CD14-positive monocyte (primary cell): ENCODE measurements around the gene TBC1D5. TPM values are rescaled to one million over a fixed set of nuclear protein-coding genes. Genes with fewer than 3 reads are reported as not detected.

Experiments used
- DNase-seq, 3 donors: peaks; one replicate each; pipeline ENCODE4 v3.0.0-alpha.2; 2011 to 2022
- H2AFZ ChIP-seq: 2 replicates; pipeline ENCODE4 v1.6.0; 2012; ENCODE audit warnings: mild to moderate bottlenecking, low read depth, low read length, inconsistent platforms; ENCODE audit not compliant: insufficient read depth, poor library complexity, severe bottlenecking
- H3K27ac ChIP-seq, 2 donors: 1 replicate in 1 of 2; 2 replicates in 1 of 2; pipeline ENCODE4 v1.5.1; 2012 to 2013; ENCODE audit warnings: low read length in 2 of 2, control low read depth in 1 of 2, inconsistent platforms in 1 of 2, low read depth in 1 of 2, mild to moderate bottlenecking in 1 of 2
- H3K27me3 ChIP-seq, 2 donors: one replicate each; pipeline versions ENCODE4 v1.6.0 to v1.6.1; 2011 to 2013; ENCODE audit warnings: low read length in 2 of 2; ENCODE audit not compliant: control insufficient read depth in 2 of 2, insufficient read depth in 2 of 2
- H3K36me3 ChIP-seq, 2 donors: replicated peaks in 1 of 2; 1 replicate in 1 of 2; 2 replicates in 1 of 2; pipeline versions ENCODE4 v1.5.1 to v1.6.1; 2012 to 2013; ENCODE audit warnings: low read length in 2 of 2, control low read depth in 1 of 2, inconsistent platforms in 1 of 2, mild to moderate bottlenecking in 1 of 2; ENCODE audit not compliant: insufficient read depth in 2 of 2, control insufficient read depth in 1 of 2
- H3K4me1 ChIP-seq, 2 donors: 1 replicate in 1 of 2; 2 replicates in 1 of 2; pipeline versions ENCODE4 v1.5.1 to v1.6.1; 2012 to 2013; ENCODE audit warnings: low read length in 2 of 2, control low read depth in 1 of 2, inconsistent platforms in 1 of 2, mild to moderate bottlenecking in 1 of 2, moderate library complexity in 1 of 2; ENCODE audit not compliant: insufficient read depth in 2 of 2, control insufficient read depth in 1 of 2
- H3K4me2 ChIP-seq: replicated peaks from 2 replicates; pipeline ENCODE3; 2012; ENCODE audit warnings: low read length, moderate library complexity, mild to moderate bottlenecking; ENCODE audit not compliant: poor library complexity, severe bottlenecking; ENCODE audit errors: extremely low read depth
- H3K4me3 ChIP-seq, 3 experiments: fragments of 200-600 bp in 1 of 3; sonication (generic) in 1 of 3; replicated peaks in 1 of 3; 1 replicate in 2 of 3; 2 replicates in 1 of 3; pipeline ENCODE4 v1.5.1; 2011 to 2013; ENCODE audit warnings: low read length in 3 of 3, mild to moderate bottlenecking in 3 of 3, control low read depth in 2 of 3, low read depth in 2 of 3, inconsistent platforms in 1 of 3, moderate library complexity in 1 of 3
- H3K79me2 ChIP-seq: 2 replicates; pipeline ENCODE4 v1.6.0; 2012; ENCODE audit warnings: mild to moderate bottlenecking, control low read depth, inconsistent platforms, low read length, moderate library complexity; ENCODE audit not compliant: insufficient read depth
- H3K9ac ChIP-seq: 2 replicates; pipeline ENCODE4 v1.6.0; 2017; ENCODE audit warnings: low read length, mild to moderate bottlenecking; ENCODE audit not compliant: insufficient read depth, poor library complexity, severe bottlenecking
- H3K9me3 ChIP-seq, 2 donors: replicated peaks in 1 of 2; 1 replicate in 1 of 2; 2 replicates in 1 of 2; pipeline versions ENCODE4 v1.5.1 to v1.6.1; 2012 to 2013; ENCODE audit warnings: low read length in 2 of 2, control low read depth in 1 of 2; ENCODE audit not compliant: control insufficient read depth in 1 of 2, insufficient read depth in 1 of 2
- H4K20me1 ChIP-seq: 2 replicates; pipeline ENCODE4 v1.6.0; 2012; ENCODE audit warnings: mild to moderate bottlenecking, low read length, control low read depth, moderate library complexity; ENCODE audit not compliant: insufficient read depth
- H3K27ac Mint-ChIP-seq, 7 donors: one replicate each; pipeline ENCODE4 v1.8.0; 2020; ENCODE audit warnings: mild to moderate bottlenecking in 7 of 7, mixed read lengths in 7 of 7, moderate library complexity in 6 of 7, inconsistent platforms in 2 of 7
- H3K27me3 Mint-ChIP-seq, 3 donors: one replicate each; pipeline ENCODE4 v1.8.0; 2021 to 2022; ENCODE audit warnings: low read depth in 3 of 3, mild to moderate bottlenecking in 3 of 3, mixed read lengths in 3 of 3, moderate library complexity in 3 of 3, inconsistent platforms in 1 of 3
- H3K36me3 Mint-ChIP-seq, 2 donors: one replicate each; pipeline ENCODE4 v1.8.0; 2020; ENCODE audit warnings: mixed read lengths in 2 of 2, inconsistent platforms in 1 of 2, mild to moderate bottlenecking in 1 of 2
- H3K4me1 Mint-ChIP-seq: one replicate; pipeline ENCODE4 v1.8.0; 2020; ENCODE audit warnings: mild to moderate bottlenecking, mixed read lengths
- H3K4me3 Mint-ChIP-seq, 2 donors: one replicate each; pipeline ENCODE4 v1.8.0; 2020; ENCODE audit warnings: mild to moderate bottlenecking in 2 of 2, mixed read lengths in 2 of 2, moderate library complexity in 1 of 2
- H3K9me3 Mint-ChIP-seq, 7 donors: one replicate each; pipeline ENCODE4 v1.8.0; 2020 to 2022; ENCODE audit warnings: mixed read lengths in 7 of 7, mild to moderate bottlenecking in 6 of 7, moderate library complexity in 6 of 7, inconsistent platforms in 2 of 7
- WGBS: methylation state at CpG from one replicate; pipeline ENCODE4 v1.1.5; 2013; ENCODE audit warnings: missing lambda C conversion rate; ENCODE audit not compliant: insufficient coverage; 5-methylcytosine and 5-hydroxymethylcytosine counted together
- intact Hi-C, 2 donors: fragments of 100-400 bp; cut with micrococcal nuclease; formaldehyde crosslinking; loops; one replicate each; pipeline versions ENCODE4 v1.15.0 to v1.15.1; 2023
- polyA plus RNA-seq, 3 donors: library from polyadenylated mRNA; depleted of rRNA in 1 of 3; unstranded in 2 of 3; stranded (reverse) in 1 of 3; fragments of 300-500 nt in 2 of 3; fragments of >200 nt in 1 of 3; fragmentation: Illumina TruSeq in 2 of 3; gene quantifications; 1 replicate in 2 of 3; 2 replicates in 1 of 3; pipeline ENCODE4 v1.2.3, GENCODE V29; 2012 to 2021
- TF ChIP-seq, protein P1 (sequence below): fragments of 200-600 bp; IDR thresholded peaks from one replicate; pipeline ENCODE4 v1.8.0; 2022; ENCODE audit warnings: antibody characterized with exemption, mild to moderate bottlenecking

Gene TBC1D5
- polyA plus RNA-seq, 3 donors = 17.6 to 35.3 (median 21.0) TPM

GRCh38 chr3:17360991-17361390 is 381.4 kb downstream of the TBC1D5 start:
- H3K36me3 Mint-ChIP-seq = peaks cover 13 to 27% of the 10 kb centered on the region in 2 donors
- H3K4me1 ChIP-seq = no peaks in the 10 kb centered on the region
- DNase-seq = no peak
- H4K20me1 ChIP-seq = no peaks in the 10 kb centered on the region
- H3K27ac Mint-ChIP-seq = no peak overlapping the region
- no peaks in the 10 kb centered on the region for H3K9me3 ChIP-seq
- no peaks in the 10 kb centered on the region for H3K4me1 Mint-ChIP-seq
- no peak overlapping the region for H3K4me2 ChIP-seq
- H3K9ac ChIP-seq = no peak overlapping the region
- no peaks in the 10 kb centered on the region for H3K79me2 ChIP-seq
- no peak overlapping the region for H3K27ac ChIP-seq
- intact Hi-C loops = no loop called here
- no peaks in the 10 kb centered on the region for H3K27me3 Mint-ChIP-seq
- H3K9me3 Mint-ChIP-seq = no peaks in the 10 kb centered on the region
- TF ChIP-seq, protein P1, sequence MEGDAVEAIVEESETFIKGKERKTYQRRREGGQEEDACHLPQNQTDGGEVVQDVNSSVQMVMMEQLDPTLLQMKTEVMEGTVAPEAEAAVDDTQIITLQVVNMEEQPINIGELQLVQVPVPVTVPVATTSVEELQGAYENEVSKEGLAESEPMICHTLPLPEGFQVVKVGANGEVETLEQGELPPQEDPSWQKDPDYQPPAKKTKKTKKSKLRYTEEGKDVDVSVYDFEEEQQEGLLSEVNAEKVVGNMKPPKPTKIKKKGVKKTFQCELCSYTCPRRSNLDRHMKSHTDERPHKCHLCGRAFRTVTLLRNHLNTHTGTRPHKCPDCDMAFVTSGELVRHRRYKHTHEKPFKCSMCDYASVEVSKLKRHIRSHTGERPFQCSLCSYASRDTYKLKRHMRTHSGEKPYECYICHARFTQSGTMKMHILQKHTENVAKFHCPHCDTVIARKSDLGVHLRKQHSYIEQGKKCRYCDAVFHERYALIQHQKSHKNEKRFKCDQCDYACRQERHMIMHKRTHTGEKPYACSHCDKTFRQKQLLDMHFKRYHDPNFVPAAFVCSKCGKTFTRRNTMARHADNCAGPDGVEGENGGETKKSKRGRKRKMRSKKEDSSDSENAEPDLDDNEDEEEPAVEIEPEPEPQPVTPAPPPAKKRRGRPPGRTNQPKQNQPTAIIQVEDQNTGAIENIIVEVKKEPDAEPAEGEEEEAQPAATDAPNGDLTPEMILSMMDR = no peak
- H3K4me3 ChIP-seq = no peak overlapping the region
- H2AFZ ChIP-seq = no peak overlapping the region
- no peaks in the 10 kb centered on the region for H3K36me3 ChIP-seq
- H3K27me3 ChIP-seq = no peaks in the 10 kb centered on the region
- no peak overlapping the region for H3K4me3 Mint-ChIP-seq
- WGBS = no CpG with 5 or more reads among the region's 3 CpGs

GRCh38 chr3:17359911-17360310 is 382.5 kb downstream of the TBC1D5 start:
- no CpG with 5 or more reads among the region's 1 CpG for WGBS
- no peak overlapping the region for H3K4me3 Mint-ChIP-seq
- DNase-seq = no peak
- TF ChIP-seq, protein P1 = no peak
- Histone ChIP-seq H2AFZ (no peak overlapping the region), H3K9ac (no peak overlapping the region), H4K20me1 (no peaks in the 10 kb centered on the region), H3K4me3 (no peak overlapping the region), H3K4me2 (no peak overlapping the region), H3K4me1 (peaks cover 0 to 5% of the 10 kb centered on the region in 2 donors), H3K9me3 (no peaks in the 10 kb centered on the region), H3K79me2 (no peaks in the 10 kb centered on the region), H3K36me3 (no peaks in the 10 kb centered on the region), H3K27ac (no peak overlapping the region), H3K27me3 (no peaks in the 10 kb centered on the region)
- H3K4me1 Mint-ChIP-seq = no peaks in the 10 kb centered on the region
- H3K9me3 Mint-ChIP-seq = no peaks in the 10 kb centered on the region
- H3K27me3 Mint-ChIP-seq = no peaks in the 10 kb centered on the region
- intact Hi-C loops = no loop called here
- peaks cover 13 to 22% of the 10 kb centered on the region in 2 donors for H3K36me3 Mint-ChIP-seq
- no peak overlapping the region for H3K27ac Mint-ChIP-seq
